Activated CD8-positive, alpha-beta memory T cell treated with anti-CD3 and anti-CD28 coated beads, Interleukin-2, amount 10 ng/mL, durations not matched to agents 7 days and 5 days (primary cell): ENCODE data around the gene SLC7A6. TPM values are rescaled to one million over a fixed set of nuclear protein-coding genes. Genes with fewer than 3 reads are reported as not detected.

Source experiments
- ATAC-seq: fragments of 150-1000 bp; cut with Tn5 transposase; one replicate; pipeline ENCODE4 v1.10.0; 2021; ENCODE audit warnings: moderate library complexity
- CTCF ChIA-PET: fragments of 350-600 bp; sonication (Branson Sonifier 250); formaldehyde crosslinking; loops from one replicate; lab custom pipeline; 2021; ENCODE audit warnings: antibody characterized with exemption; lab: Charles Lee
- DNase-seq: peaks from one replicate; pipeline ENCODE4 v3.0.0-alpha.2; 2020
- H3K27ac Mint-ChIP-seq: one replicate; pipeline ENCODE4 v1.8.0; 2021; ENCODE audit warnings: mild to moderate bottlenecking, mixed read lengths
- H3K27me3 Mint-ChIP-seq: one replicate; pipeline ENCODE4 v1.8.0; 2021; ENCODE audit warnings: mixed read lengths
- H3K36me3 Mint-ChIP-seq: one replicate; pipeline ENCODE4 v1.8.0; 2021; ENCODE audit warnings: mild to moderate bottlenecking, mixed read lengths
- H3K4me1 Mint-ChIP-seq: one replicate; pipeline ENCODE4 v1.8.0; 2021; ENCODE audit warnings: mixed read lengths
- H3K4me3 Mint-ChIP-seq: one replicate; pipeline ENCODE4 v1.8.0; 2021; ENCODE audit warnings: mild to moderate bottlenecking, moderate library complexity, mixed read lengths
- H3K9me3 Mint-ChIP-seq: one replicate; pipeline ENCODE4 v1.8.0; 2022; ENCODE audit warnings: low read depth, mixed read lengths
- total RNA-seq, 2 experiments: library from RNA; stranded (reverse); gene quantifications; one replicate each; pipeline ENCODE4 v1.2.3, GENCODE V29; 2021

Gene SLC7A6
- total RNA-seq, 2 experiments from 2014 or later: 73.3 to 99.5 TPM

GRCh38 chr16:68249371-68249770, 15.0 kb upstream of the SLC7A6 start:
- no peak overlapping the region for H3K4me3 Mint-ChIP-seq
- no peak overlapping the region for H3K27ac Mint-ChIP-seq

GRCh38 chr16:68250951-68251350, 13.4 kb upstream of the SLC7A6 start:
- H3K27ac Mint-ChIP-seq: no peak overlapping the region

More at GRCh38 chr16:68249371-68249770, 15.0 kb upstream of the SLC7A6 start:
- DNase-seq: no peak
- ATAC-seq: no peak
- CTCF ChIA-PET: interaction anchor here (0.6 to 6.9 kb wide), 3 partner anchors 13 to 289 kb away, joined by 3 to 51 read pairs (median 3); partner anchors contain the start of gene SLC7A6
- Mint-ChIP-seq H3K27me3 (no peaks in the 10 kb centered on the region), H3K9me3 (no peaks in the 10 kb centered on the region), H3K36me3 (peaks cover 5% of the 10 kb centered on the region), H3K4me1 (peaks cover 19% of the 10 kb centered on the region)

GRCh38 chr16:68251832-68252231, 12.5 kb upstream of the SLC7A6 start:
- DNase-seq (no peak), ATAC-seq (no peak)
- no peaks in the 10 kb centered on the region for H3K27me3 Mint-ChIP-seq
- CTCF ChIA-PET: interaction anchor here (0.9 to 6.9 kb wide), 5 partner anchors 9 to 80 kb away, joined by 3 to 51 read pairs (median 4); partner anchors contain the start of gene SLC7A6
- no peak overlapping the region for H3K4me3 Mint-ChIP-seq
- no peak overlapping the region for H3K27ac Mint-ChIP-seq
- no peaks in the 10 kb centered on the region for H3K9me3 Mint-ChIP-seq
- H3K4me1 Mint-ChIP-seq: peaks cover under 1% of the 10 kb centered on the region
- H3K36me3 Mint-ChIP-seq: peaks cover 7% of the 10 kb centered on the region

More at GRCh38 chr16:68250951-68251350, 13.4 kb upstream of the SLC7A6 start:
- CTCF ChIA-PET: interaction anchor here (0.9 to 6.9 kb wide), 5 partner anchors 8 to 81 kb away, joined by 3 to 51 read pairs (median 4); partner anchors contain the start of gene SLC7A6
- Mint-ChIP-seq H3K4me1 (peaks cover 10% of the 10 kb centered on the region), H3K9me3 (no peaks in the 10 kb centered on the region), H3K4me3 (no peak overlapping the region), H3K36me3 (peaks cover 5% of the 10 kb centered on the region), H3K27me3 (no peaks in the 10 kb centered on the region)
- no peak for ATAC-seq
- DNase-seq: no peak

GRCh38 chr16:68252383-68252782, 11.9 kb upstream of the SLC7A6 start:
- DNase-seq (no peak), ATAC-seq (no peak)
- H3K27ac Mint-ChIP-seq: no peak overlapping the region
- CTCF ChIA-PET: interaction anchor here (1.3 to 6.9 kb wide), 3 partner anchors 10 to 79 kb away, joined by 3 to 51 read pairs (median 4); partner anchors contain the start of gene SLC7A6
- H3K4me1 Mint-ChIP-seq: no peaks in the 10 kb centered on the region
- H3K9me3 Mint-ChIP-seq: no peaks in the 10 kb centered on the region
- no peak overlapping the region for H3K4me3 Mint-ChIP-seq
- H3K27me3 Mint-ChIP-seq: no peaks in the 10 kb centered on the region
- peaks cover 7% of the 10 kb centered on the region for H3K36me3 Mint-ChIP-seq

GRCh38 chr16:68253721-68254120, 10.6 kb upstream of the SLC7A6 start:
- CTCF ChIA-PET: interaction anchor here (1.2 to 6.9 kb wide), 3 partner anchors 9 to 74 kb away, joined by 3 to 51 read pairs (median 3); partner anchors contain the start of genes PLA2G15 and SLC7A6
- no peak overlapping the region for H3K4me3 Mint-ChIP-seq
- H3K9me3 Mint-ChIP-seq: no peaks in the 10 kb centered on the region
- peaks cover 4% of the 10 kb centered on the region for H3K4me1 Mint-ChIP-seq
- no peaks in the 10 kb centered on the region for H3K27me3 Mint-ChIP-seq
- no peak for DNase-seq
- no peak overlapping the region for H3K27ac Mint-ChIP-seq
- H3K36me3 Mint-ChIP-seq: peaks cover 7% of the 10 kb centered on the region
- no peak for ATAC-seq

GRCh38 chr16:68255712-68256111, 8.6 kb upstream of the SLC7A6 start:
- Mint-ChIP-seq H3K27me3 (no peaks in the 10 kb centered on the region), H3K4me1 (peaks cover 4% of the 10 kb centered on the region), H3K36me3 (peaks cover 3% of the 10 kb centered on the region), H3K4me3 (no peak overlapping the region), H3K27ac (no peak overlapping the region), H3K9me3 (no peaks in the 10 kb centered on the region)
- CTCF ChIA-PET: interaction anchor here (6.9 kb wide), 1 partner anchor 7 kb away, joined by 51 read pairs; the partner anchor contains the start of gene SLC7A6
- DNase-seq (no peak), ATAC-seq (no peak)

- H3K4me3 Mint-ChIP-seq: no peak overlapping the region
- H3K4me1 Mint-ChIP-seq: peaks cover 14% of the 10 kb centered on the region
- no peak overlapping the region for H3K27ac Mint-ChIP-seq
- DNase-seq (no peak), ATAC-seq (no peak)
- H3K36me3 Mint-ChIP-seq: peaks cover 2% of the 10 kb centered on the region
- H3K9me3 Mint-ChIP-seq: no peaks in the 10 kb centered on the region
- H3K27me3 Mint-ChIP-seq: no peaks in the 10 kb centered on the region
- CTCF ChIA-PET: interaction anchor here (0.9 to 8.9 kb wide), 4 partner anchors 19 to 92 kb away, joined by 3 to 451 read pairs (median 4); no protein-coding TSS in a partner anchor
These were observed 6.9 kb upstream of the SLC7A6 start for GRCh38 chr16:68257251-68257905.

GRCh38 chr16:68257906-68258800, 6.2 kb upstream of the SLC7A6 start:
- Mint-ChIP-seq H3K4me3 (no peak overlapping the region), H3K27ac (no peak overlapping the region), H3K27me3 (no peaks in the 10 kb centered on the region), H3K9me3 (no peaks in the 10 kb centered on the region), H3K4me1 (peaks cover 17% of the 10 kb centered on the region), H3K36me3 (peaks cover 2% of the 10 kb centered on the region)
- DNase-seq: no peak
- CTCF ChIA-PET: interaction anchor here (0.9 to 8.9 kb wide), 5 partner anchors 18 to 262 kb away, joined by 3 to 451 read pairs (median 3); no protein-coding TSS in a partner anchor
- ATAC-seq: no peak

GRCh38 chr16:68259007-68259825, 5.1 kb upstream of the SLC7A6 start:
- H3K9me3 Mint-ChIP-seq: no peaks in the 10 kb centered on the region
- CTCF ChIA-PET: interaction anchor here (0.9 to 8.9 kb wide), 6 partner anchors 17 to 261 kb away, joined by 3 to 451 read pairs (median 58); partner anchors contain the start of genes PRMT7 and SLC7A6OS
- no peak for ATAC-seq
- DNase-seq: no peak
- H3K4me3 Mint-ChIP-seq: no peak overlapping the region
- peaks cover 26% of the 10 kb centered on the region for H3K4me1 Mint-ChIP-seq
- no peak overlapping the region for H3K27ac Mint-ChIP-seq
- H3K27me3 Mint-ChIP-seq: no peaks in the 10 kb centered on the region
- H3K36me3 Mint-ChIP-seq: peaks cover 2% of the 10 kb centered on the region

- no peak for DNase-seq
- Mint-ChIP-seq H3K9me3 (no peaks in the 10 kb centered on the region), H3K4me1 (peaks cover 47% of the 10 kb centered on the region), H3K27ac (peak overlapping the region; percentile 98), H3K27me3 (no peaks in the 10 kb centered on the region), H3K4me3 (peak overlapping the region; percentile 94), H3K36me3 (peaks cover 4% of the 10 kb centered on the region)
- no peak for ATAC-seq
- CTCF ChIA-PET: interaction anchor here (0.6 to 8.9 kb wide), 38 partner anchors 9 to 408 kb away, joined by 3 to 451 read pairs (median 6); partner anchors contain the start of genes NFATC3, PLA2G15, PRMT7 and SLC7A6OS
These were observed 683 bp upstream of the SLC7A6 start for GRCh38 chr16:68263559-68264127.

GRCh38 chr16:68265078-68265920, 973 bp downstream of the SLC7A6 start:
- peak; percentile 62 for DNase-seq
- peak; percentile 11 for ATAC-seq
- H3K36me3 Mint-ChIP-seq: peaks cover 9% of the 10 kb centered on the region
- peak overlapping the region; percentile 93 for H3K27ac Mint-ChIP-seq
- H3K9me3 Mint-ChIP-seq: no peaks in the 10 kb centered on the region
- H3K27me3 Mint-ChIP-seq: no peaks in the 10 kb centered on the region
- CTCF ChIA-PET: interaction anchor here (7.0 to 8.9 kb wide), 2 partner anchors 23 to 62 kb away, joined by 200 to 451 read pairs; no protein-coding TSS in a partner anchor
- peaks cover 62% of the 10 kb centered on the region for H3K4me1 Mint-ChIP-seq
- H3K4me3 Mint-ChIP-seq: peak overlapping the region; percentile 94
